ENCODE results near the gene STXBP5. TPM values are rescaled to one million over a fixed set of nuclear protein-coding genes. Genes with fewer than 3 reads are reported as not detected.

STXBP5 gene
- total RNA-seq, 1 donor from 2014 or later = 26.9 TPM

GRCh38 chr6:147281895-147282565 lies 77.8 kb downstream of the STXBP5 start:
- no peak for DNase-seq (ENCODE audit: low spot score)
- TF ChIP-seq CTCF (IDR thresholded peaks at IDR 0.05; ENCODE audit: unreplicated experiment) = no peak
- H3K4me1 Mint-ChIP-seq (ENCODE audit: unreplicated experiment) = peaks cover 3% of the 10 kb centered on the region

GRCh38 chr6:147282566-147282959 lies 78.3 kb downstream of the STXBP5 start:
- Mint-ChIP-seq H3K36me3 (ENCODE audit: low read depth, unreplicated experiment) (peaks cover 19% of the 10 kb centered on the region), H3K9me3 (ENCODE audit: unreplicated experiment) (no peaks in the 10 kb centered on the region), H3K4me1 (ENCODE audit: unreplicated experiment) (peaks cover 3% of the 10 kb centered on the region), H3K4me3 (ENCODE audit: unreplicated experiment) (no peak overlapping the region), H3K27ac (ENCODE audit: unreplicated experiment) (no peak overlapping the region), H3K27me3 (ENCODE audit: unreplicated experiment) (no peaks in the 10 kb centered on the region)
- no peak for DNase-seq (ENCODE audit: low spot score)
- TF ChIP-seq CTCF (IDR thresholded peaks at IDR 0.05; ENCODE audit: unreplicated experiment) = no peak

More at GRCh38 chr6:147281895-147282565, 77.8 kb downstream of the STXBP5 start:
- H3K9me3 Mint-ChIP-seq (ENCODE audit: unreplicated experiment) = no peaks in the 10 kb centered on the region
- H3K27ac Mint-ChIP-seq (ENCODE audit: unreplicated experiment) = no peak overlapping the region
- no peak overlapping the region for H3K4me3 Mint-ChIP-seq (ENCODE audit: unreplicated experiment)
- no peaks in the 10 kb centered on the region for H3K27me3 Mint-ChIP-seq (ENCODE audit: unreplicated experiment)
- peaks cover 20% of the 10 kb centered on the region for H3K36me3 Mint-ChIP-seq (ENCODE audit: low read depth, unreplicated experiment)

- no peak for TF ChIP-seq CTCF (IDR thresholded peaks at IDR 0.05; ENCODE audit: unreplicated experiment)
- peaks cover 16% of the 10 kb centered on the region for H3K36me3 Mint-ChIP-seq (ENCODE audit: low read depth, unreplicated experiment)
- no peak overlapping the region for H3K4me3 Mint-ChIP-seq (ENCODE audit: unreplicated experiment)
- no peaks in the 10 kb centered on the region for H3K9me3 Mint-ChIP-seq (ENCODE audit: unreplicated experiment)
- no peak overlapping the region for H3K27ac Mint-ChIP-seq (ENCODE audit: unreplicated experiment)
- no peak for DNase-seq (ENCODE audit: low spot score)
- no peaks in the 10 kb centered on the region for H3K27me3 Mint-ChIP-seq (ENCODE audit: unreplicated experiment)
- H3K4me1 Mint-ChIP-seq (ENCODE audit: unreplicated experiment) = peaks cover 6% of the 10 kb centered on the region
These were observed 79.2 kb downstream of the STXBP5 start for GRCh38 chr6:147283460-147283859.

- Mint-ChIP-seq H3K9me3 (ENCODE audit: unreplicated experiment) (no peaks in the 10 kb centered on the region), H3K4me1 (ENCODE audit: unreplicated experiment) (peaks cover 6% of the 10 kb centered on the region), H3K27ac (ENCODE audit: unreplicated experiment) (no peak overlapping the region), H3K27me3 (ENCODE audit: unreplicated experiment) (no peaks in the 10 kb centered on the region), H3K4me3 (ENCODE audit: unreplicated experiment) (no peak overlapping the region), H3K36me3 (ENCODE audit: low read depth, unreplicated experiment) (peaks cover 8% of the 10 kb centered on the region)
- DNase-seq (ENCODE audit: low spot score) = no peak
- TF ChIP-seq CTCF (IDR thresholded peaks at IDR 0.05; ENCODE audit: unreplicated experiment) = peak; percentile 38
These were observed 81.1 kb downstream of the STXBP5 start for GRCh38 chr6:147285087-147285855.

GRCh38 chr6:147287869-147288271 lies 83.7 kb downstream of the STXBP5 start:
- Mint-ChIP-seq H3K27me3 (ENCODE audit: unreplicated experiment) (no peaks in the 10 kb centered on the region), H3K9me3 (ENCODE audit: unreplicated experiment) (no peaks in the 10 kb centered on the region), H3K4me3 (ENCODE audit: unreplicated experiment) (no peak overlapping the region), H3K36me3 (ENCODE audit: low read depth, unreplicated experiment) (peaks cover 8% of the 10 kb centered on the region), H3K4me1 (ENCODE audit: unreplicated experiment) (peaks cover 4% of the 10 kb centered on the region), H3K27ac (ENCODE audit: unreplicated experiment) (no peak overlapping the region)
- no peak for TF ChIP-seq CTCF (IDR thresholded peaks at IDR 0.05; ENCODE audit: unreplicated experiment)
- no peak for DNase-seq (ENCODE audit: low spot score)
